Daoy (cell line): ENCODE data around the gene TMC8. TPM values are rescaled to one million over a fixed set of nuclear protein-coding genes. Genes with fewer than 3 reads are reported as not detected.
A peak's percentile ranks its signal among the peaks of the same experiment; 100 is the strongest.

Source experiments
- DNase-seq: peaks from one replicate; pipeline ENCODE4 v3.0.0-alpha.2; 2015; ENCODE audit warnings: low read depth
- total RNA-seq: library from RNA; depleted of rRNA; stranded (reverse); fragments of >200 nt; shearing (Covaris generic); gene quantifications from 2 replicates; pipeline ENCODE4 v1.2.3, GENCODE V29; 2014

TMC8 gene
- total RNA-seq, 1 experiment from 2014 or later, result not detected

DNA sequence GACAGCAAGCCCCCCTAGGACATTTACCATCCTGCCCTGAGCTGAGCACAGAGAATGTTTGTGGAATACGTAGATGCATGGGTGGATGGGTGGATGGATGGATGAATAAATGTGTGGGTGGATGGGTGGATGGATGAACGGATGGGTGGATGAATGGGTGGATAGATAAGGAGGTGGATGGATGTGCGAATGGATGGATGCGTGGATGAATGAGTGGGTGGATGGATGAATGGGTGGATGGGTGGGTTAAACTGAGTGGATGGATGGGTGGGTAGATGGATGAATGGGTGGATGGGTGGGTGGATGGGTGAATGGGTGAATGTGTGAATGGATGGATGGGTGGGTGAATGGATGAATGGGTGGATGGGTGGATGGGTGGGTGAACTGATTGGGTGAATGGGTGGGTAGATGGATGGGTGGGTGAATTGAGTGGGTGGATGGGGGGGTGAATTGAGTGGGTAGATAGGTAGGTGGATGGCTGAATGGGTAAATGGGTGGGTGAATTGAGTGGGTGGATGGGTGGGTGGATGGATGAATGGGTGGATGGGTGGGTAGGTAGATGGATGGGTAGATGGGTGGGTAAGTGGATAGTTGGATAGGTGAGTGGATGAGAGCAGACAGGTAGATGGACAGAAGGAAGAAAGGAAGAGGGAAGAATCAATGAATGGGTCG is 7.2 kb upstream of the TMC8 start:
- DNase-seq, result no peak

GRCh38 chr17:78124081-78124835 is 6.3 kb upstream of the TMC8 start:
- no peak for DNase-seq

DNA sequence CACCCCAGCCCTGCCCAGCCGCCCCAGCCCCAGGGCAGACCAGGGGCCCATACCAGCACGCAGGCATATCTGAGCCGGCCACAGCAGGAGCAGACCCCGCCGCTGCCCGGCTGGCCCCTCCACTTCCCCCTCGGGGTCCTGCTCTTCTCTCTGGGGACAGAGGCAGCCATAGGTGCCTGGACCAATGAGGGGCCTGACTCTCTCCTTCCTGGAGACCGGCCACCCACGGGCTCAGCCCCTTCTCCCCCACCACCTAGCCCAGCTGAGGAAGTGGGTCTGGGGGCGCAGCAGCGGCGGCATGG is 5.8 kb upstream of the TMC8 start:
- no peak for DNase-seq

DNA sequence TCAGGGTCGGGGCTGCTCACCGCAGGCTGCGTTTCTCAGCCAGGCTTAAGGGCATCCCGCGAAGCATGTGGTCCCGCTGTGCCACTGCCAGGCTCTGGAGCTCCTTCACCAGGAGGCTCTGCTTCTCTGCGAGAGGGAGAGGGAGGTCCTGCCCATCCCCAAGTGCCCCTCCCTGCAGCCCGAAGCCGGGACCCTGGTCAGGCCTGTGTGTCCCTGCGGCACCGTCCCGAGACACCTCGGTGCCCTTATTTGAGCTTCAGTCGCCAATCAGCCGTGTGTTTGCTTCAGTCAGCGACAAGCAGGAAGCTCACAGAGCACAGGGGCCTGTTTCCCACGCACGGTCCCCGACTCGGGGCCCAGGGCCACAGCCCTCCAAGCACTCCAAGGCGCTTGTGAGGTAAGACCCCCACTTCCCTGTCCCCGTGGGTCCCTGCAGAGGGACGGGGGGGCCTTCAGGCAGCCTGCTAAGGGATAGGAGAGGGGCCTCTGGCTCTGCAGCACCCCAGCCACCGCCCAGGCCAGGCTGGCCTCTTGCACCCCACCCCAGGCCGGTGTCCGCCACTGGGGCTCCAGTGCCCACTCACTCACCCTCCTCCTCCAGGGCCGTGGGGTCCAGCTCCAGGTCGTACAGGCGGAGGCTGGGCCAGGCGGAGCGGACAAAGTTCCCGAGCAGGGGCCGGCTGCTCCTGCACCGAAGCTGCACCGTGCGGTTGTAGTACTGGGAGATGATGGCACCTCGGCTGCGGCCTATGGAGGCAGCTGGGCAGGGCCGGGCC is 5.2 kb upstream of the TMC8 start:
- DNase-seq, result no peak

- no peak for DNase-seq
These were observed 4.3 kb upstream of the TMC8 start for GRCh38 chr17:78125976-78126894.

DNA sequence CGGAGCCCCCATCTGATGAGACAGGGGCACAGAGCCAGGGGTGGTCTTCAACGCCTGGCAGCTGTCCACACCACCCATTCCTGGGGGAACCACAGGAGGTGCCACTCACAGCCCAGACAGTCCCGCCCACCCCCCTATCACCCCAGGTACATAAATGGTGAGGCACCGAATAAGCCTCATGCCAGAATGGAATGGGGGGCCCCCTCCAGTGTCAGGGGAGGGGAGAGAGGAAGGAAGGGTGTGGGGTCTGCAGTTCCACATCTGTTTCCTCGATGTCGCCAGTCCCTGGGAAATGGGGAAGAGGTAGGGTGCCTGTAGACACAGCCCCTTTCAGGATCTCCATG is 3.7 kb upstream of the TMC8 start:
- DNase-seq, result no peak

DNA sequence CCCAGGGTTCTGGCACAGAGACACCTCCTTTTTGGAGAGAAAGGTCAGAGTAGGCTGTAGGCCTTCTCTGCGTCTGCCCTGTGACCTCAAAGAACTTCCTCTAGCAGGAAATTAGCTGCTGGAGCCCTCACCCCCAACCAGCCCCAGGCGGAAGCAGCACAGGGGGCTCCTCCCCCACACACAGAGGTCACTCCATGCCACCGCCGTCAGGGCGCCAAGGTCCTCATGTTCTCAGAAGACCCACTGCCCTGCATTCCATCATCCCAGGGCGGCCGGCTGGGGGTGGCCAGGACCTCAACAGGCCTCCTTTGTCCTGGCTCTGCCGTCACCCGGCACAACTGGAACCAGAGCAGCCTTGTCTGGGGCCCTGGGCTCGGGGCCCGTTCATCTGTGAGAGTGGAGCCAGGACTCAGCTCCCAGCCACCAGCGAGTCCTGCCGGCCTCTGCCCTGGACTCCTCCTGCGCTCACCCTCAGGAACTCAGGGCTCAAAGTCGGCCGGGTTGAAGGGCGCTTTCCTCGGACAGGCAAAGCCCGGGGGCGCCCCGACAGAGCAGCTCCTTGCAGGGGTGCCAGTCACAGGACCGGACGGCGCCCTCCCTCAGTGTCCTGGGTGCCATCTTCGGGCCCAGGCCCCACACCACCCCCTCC is 3.2 kb upstream of the TMC8 start:
- no peak for DNase-seq

- no peak for DNase-seq
These were observed 2.6 kb upstream of the TMC8 start for GRCh38 chr17:78127888-78128550.

DNA sequence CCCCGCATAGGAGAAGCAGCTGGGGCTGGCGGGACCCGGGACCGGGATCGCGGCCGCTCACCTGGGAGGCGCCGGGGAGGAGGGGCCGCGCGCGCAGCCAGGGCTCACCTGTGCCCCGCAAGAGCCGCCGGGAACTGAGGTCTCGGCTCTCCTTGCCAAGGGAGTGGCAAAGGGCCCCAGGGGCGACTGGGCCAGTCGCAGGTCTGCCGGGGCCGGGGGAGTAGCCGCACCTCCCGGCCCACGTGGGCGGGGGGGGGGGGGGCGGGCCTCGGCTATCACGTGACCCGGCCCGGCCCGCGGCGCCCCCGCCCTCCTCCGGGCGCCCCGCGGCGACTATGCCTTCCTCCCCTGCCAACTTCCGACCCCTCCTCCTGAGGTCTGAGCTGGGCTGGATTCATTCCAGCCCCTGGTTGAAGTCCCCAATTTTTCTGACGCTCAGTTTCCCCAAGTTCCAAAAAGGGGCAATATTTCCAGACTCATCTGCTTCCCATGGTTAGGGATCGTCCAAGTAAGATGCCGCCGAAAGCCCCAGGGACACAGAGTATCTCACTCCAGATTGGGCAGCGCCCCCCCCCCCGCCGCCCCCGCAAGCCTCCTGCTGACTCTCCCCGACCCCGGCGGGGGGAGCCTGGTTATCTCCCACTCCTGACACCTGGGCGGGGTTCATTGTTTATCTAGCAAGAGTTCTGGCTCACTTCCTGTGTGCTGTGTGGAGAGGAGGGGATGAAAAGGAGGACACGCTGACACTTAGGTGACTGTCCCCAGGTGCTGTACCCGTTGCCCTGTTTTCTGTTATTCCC is 1.8 kb upstream of the TMC8 start, which contains the start of gene TMC6:
Gene TMC6, minus strand, starts transcription at position 205 of the 800 bp plus-strand sequence. CDS start 1,923 bp downstream, outside the sequence.
- peak; percentile 49 for DNase-seq

DNA sequence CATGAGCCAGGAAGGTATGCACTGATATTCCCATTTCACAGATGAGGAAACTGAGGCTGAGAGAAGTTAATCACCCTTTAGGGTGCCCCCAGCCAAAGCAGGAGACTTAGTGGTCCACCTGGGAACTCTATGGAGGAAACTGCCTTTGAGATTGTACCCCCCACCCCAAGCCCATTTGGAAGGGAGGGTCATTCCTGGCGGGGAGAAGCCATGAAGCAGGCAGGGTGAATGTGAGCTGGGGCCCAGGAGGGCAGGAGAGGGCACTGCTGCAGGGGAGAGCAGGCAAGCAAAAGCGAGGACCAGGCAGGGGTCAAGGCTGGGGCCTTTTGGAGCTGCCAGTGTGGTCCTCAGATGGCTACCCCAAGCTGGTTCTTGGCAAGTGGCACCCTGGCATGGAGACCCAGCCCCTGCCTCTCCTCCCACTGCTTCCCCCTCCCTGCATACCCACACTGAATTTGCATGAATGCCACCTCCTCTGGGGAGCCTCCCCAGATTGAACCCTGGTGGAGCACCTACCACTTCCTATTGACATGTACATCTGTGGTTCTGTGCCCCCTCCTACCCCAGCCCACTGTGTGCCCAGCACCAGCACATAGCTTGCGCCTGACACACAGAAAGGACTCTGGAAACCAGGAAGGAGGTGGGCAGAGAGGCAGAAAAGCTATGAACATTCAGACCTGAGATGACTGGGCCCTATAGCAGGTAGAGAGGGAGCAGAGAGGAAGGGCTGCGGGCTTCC is 1.1 kb upstream of the TMC8 start:
- DNase-seq, result no peak

DNA sequence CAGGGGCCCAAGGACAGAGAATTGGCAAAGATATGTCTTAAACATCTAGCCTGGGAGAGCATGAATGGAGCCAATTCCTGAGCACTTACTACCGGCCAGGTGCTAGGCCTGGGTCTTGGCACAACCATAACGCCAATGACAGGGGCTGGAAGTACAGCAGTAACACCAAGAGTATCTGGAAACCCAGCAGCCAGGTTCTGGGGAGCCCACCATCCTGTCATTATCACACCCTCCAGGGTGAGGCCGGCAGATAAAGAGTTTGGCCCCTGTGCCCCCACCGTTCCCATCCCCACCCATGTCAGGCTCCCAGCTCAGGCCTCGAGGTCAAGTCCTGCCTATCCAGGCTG is 508 bp upstream of the TMC8 start:
- no peak for DNase-seq

DNA sequence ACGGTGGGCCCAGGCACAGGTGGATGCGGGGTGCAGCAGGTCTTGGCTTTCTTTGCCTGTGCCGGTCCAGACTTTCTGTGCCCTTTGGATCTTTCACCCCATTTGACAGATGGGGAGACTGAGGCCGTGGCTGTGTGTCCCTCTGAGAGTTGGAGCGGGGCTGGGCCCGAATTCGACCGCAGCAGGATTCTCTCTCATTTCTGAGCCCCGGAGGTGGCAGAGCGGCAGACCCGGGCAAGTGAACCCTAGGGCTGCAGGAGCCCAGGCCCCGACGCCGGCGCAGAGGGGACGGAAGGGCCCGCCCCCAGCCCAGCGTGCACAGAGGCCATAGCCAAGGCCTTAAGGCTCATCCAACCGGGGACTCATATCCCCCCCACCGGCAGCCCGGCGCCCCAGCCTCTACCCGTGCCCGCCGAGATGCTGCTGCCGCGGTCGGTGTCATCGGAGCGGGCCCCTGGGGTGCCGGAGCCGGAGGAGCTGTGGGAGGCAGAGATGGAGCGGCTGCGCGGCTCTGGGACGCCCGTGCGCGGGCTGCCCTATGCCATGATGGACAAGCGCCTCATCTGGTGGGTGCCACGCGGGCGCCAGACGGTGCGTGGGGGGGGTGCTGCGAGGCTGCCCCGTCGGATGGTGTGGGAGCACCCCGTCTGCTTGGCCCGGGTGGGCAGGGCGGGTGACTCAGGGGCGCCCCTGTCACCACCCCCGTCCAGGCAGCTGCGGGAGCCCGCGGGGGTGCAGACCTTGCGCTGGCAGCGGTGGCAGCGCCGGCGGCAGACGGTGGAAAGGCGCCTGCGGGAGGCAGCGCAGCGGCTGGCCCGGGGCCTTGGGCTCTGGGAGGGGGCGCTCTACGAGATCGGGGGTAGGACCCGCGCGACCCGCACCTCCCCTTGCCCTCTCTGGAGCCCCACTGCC is 857 bp downstream of the TMC8 start:
- no peak for DNase-seq

DNA sequence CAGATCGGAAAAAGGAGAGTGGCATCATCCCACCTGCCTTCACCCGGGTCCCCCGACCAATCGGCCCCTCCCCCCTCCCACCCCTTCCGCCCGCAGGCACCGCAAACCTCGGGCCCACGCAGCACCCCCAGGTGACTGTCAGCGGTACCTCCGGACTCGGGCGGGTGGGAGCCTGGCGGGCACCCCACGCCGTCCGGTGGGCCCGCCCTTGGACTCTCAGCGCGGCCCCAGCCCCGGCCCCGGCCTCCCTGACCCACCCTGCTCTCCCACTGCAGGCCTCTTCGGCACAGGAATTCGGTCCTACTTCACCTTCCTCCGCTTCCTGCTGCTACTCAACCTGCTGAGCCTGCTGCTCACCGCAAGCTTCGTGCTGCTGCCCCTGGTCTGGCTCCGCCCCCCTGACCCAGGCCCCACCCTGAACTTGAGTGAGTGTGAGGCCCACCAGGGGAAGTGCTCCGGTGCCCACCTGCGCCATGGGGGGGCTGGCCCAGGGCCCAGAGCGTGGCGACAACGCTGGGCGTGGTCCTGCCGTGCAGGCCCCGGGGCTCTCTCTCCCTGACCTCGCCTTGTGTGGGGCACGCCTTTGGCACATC is 1.6 kb downstream of the TMC8 start:
- no peak for DNase-seq

- no peak for DNase-seq
These were observed 2.2 kb downstream of the TMC8 start for GRCh38 chr17:78132767-78133178.

DNA sequence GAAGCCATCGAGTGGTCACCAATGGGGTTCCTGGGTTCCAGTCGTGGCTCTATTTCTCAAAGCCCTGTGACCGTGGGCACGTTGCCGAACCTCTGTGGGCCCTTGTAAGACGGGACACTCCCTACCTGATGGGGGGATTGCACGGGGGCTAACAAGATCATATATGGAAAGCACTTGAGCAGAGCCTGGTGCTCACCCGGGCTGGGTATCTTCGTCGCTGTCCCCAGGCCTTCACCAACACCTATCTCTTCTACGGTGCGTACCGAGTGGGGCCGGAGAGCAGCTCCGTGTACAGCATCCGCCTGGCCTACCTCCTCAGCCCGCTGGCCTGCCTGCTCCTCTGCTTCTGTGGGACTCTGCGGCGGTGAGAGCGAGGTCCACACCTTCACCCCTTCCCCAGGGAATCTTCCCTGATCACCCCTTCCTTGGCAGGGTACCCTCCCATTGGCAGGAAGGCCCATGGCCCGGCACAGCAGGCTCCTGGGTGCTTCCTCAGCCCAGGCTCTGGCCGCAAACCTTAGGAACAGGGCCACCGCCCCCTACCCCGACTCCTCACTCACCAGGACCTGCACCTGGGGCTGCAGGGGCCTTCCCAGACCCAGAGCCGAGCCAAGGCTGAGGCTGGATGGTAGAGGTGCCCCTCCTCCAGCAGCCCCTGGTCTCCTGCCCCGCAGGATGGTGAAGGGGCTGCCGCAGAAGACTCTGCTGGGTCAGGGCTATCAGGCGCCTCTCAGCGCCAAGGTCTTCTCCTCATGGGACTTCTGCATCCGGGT is 2.8 kb downstream of the TMC8 start:
- no peak for DNase-seq

DNA sequence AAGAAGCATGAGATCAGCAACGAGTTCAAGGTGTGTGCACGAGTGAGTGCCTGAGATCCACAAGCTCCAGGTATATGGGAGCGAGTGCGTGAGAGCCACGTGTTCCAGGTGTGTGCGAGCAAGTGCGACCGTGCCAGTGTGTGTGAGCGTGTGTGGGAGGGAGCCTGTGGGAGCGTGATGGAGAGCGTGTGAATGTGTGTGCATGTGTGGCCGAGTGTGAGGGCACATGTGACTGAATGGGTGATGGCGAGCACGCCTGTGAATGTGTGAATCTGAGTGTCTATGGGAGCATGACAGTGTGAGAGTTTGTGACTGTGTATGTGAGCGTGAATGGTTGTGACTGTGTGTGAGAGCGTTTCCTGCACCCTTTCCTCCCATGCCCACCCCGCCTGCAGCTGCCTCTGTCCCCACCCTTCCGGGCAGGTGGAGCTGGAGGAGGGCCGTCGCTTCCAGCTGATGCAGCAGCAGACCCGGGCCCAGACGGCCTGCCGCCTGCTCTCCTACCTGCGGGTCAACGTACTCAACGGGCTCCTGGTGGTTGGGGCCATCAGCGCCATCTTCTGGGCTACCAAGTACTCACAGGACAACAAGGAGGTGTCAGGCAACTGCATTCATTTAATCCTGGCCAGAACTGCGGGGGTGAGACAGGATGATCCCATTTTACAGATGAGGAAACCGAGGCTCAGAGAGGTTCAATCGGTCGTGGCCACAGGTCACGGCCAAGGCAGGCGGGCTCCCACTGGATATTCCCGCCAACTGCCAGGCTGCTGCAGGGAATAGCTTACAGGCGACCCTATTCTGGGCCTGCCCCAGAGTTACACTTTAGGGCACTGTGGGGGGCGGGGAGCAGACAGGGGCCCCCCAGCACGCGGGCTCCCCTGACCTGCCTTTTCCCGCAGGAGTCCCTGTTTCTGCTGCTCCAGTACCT is 3.7 kb downstream of the TMC8 start:
- peak; percentile 67 for DNase-seq
